Esophagus (tissue), 2 donors: ENCODE results near the gene CHKB. TPM values are rescaled to one million over a fixed set of nuclear protein-coding genes. Genes with fewer than 3 reads are reported as not detected.

Experiments used
- polyA plus RNA-seq, 2 donors: library from polyadenylated mRNA; stranded (reverse); fragments of 200-250 nt; gene quantifications; one replicate each; pipeline ENCODE4 v1.2.3, GENCODE V29; 2013
- donor health status: healthy with polysubstance abuse.
- donor health status: Bipolar disorder and iron deficiency.

The CHKB gene
- polyA plus RNA-seq, 2 donors = 50.1 to 110 TPM

Other genes starting within 250 kb of the CHKB start
- 10 to 100 TPM; 30.2 to 38.2 TPM for gene PPP6R2, start 239.5 kb downstream of the CHKB start, polyA plus RNA-seq
- gene SBF1, start 107.8 kb downstream of the CHKB start, polyA plus RNA-seq = 10 to 100 TPM; 44.3 to 73.5 TPM
- gene ADM2, start 101.3 kb downstream of the CHKB start, polyA plus RNA-seq = 1 to 10 TPM; 2.2 to 3.6 TPM
- not detected for gene MIOX, start 96.0 kb downstream of the CHKB start, polyA plus RNA-seq
- gene LMF2, start 75.1 kb downstream of the CHKB start, polyA plus RNA-seq = 10 to 100 TPM; 44.1 to 64.9 TPM
- 10 to 100 TPM; 32.9 to 35.4 TPM for gene NCAPH2, start 74.6 kb downstream of the CHKB start, polyA plus RNA-seq
- 1 to 10 TPM in 1 of 2 donors, under 1 TPM in 1; 0.61 to 3.2 TPM for gene SCO2, start 57.3 kb downstream of the CHKB start, polyA plus RNA-seq
- gene TYMP, start 52.8 kb downstream of the CHKB start, polyA plus RNA-seq = 10 to 100 TPM; 35.7 to 48.0 TPM
- gene KLHDC7B, start 37.0 kb downstream of the CHKB start, polyA plus RNA-seq = under 1 TPM; 0.12 to 0.14 TPM
- gene SYCE3, start 19.9 kb downstream of the CHKB start, polyA plus RNA-seq = under 1 TPM in 1 of 2 donors, not detected in 1; 0.32 TPM
- gene CPT1B, start 4.4 kb downstream of the CHKB start, polyA plus RNA-seq = 10 to 100 TPM in 1 of 2 donors, 1 to 10 TPM in 1; 9.4 to 55.5 TPM
- under 1 TPM; 0.55 to 0.61 TPM for gene MAPK8IP2, start 17.9 kb upstream of the CHKB start, polyA plus RNA-seq
- gene ARSA, start 45.3 kb upstream of the CHKB start, polyA plus RNA-seq = 10 to 100 TPM; 25.8 to 52.1 TPM
- 1 to 10 TPM; 4.1 to 9.0 TPM for gene SHANK3, start 90.0 kb upstream of the CHKB start, polyA plus RNA-seq
- gene ACR, start 155.4 kb upstream of the CHKB start, polyA plus RNA-seq = under 1 TPM; 0.14 to 0.20 TPM
- 10 to 100 TPM; 11.5 to 17.1 TPM for gene RABL2B, start 200.8 kb upstream of the CHKB start, polyA plus RNA-seq